A549 (cell line): ENCODE data around the gene ATF7IP. TPM values are rescaled to one million over a fixed set of nuclear protein-coding genes. Genes with fewer than 3 reads are reported as not detected.
"Not testable (repeated sequence)": the region's sequence is repeated elsewhere in the genome, so short reads cannot be mapped to it uniquely, and the experiment has no call there.

ENCODE experiments used
- ATAC-seq, 2 experiments: fragments of 200-7000 bp in 1 of 2; fragments of >200 bp in 1 of 2; cut with Nextera tagmentation in 1 of 2; cut with Tn5 transposase in 1 of 2; 3 replicates each; pipeline versions ENCODE4 v1.8.0 to v1.9.1; 2018 to 2020; ENCODE audit warnings: mild to moderate bottlenecking in 1 of 2, moderate library complexity in 1 of 2
- CTCF ChIA-PET: fragments of 300-600 bp; sonication (Branson Sonifier 250); formaldehyde crosslinking; extraction: SDS; loops from one replicate; lab custom pipeline; 2021; ENCODE audit warnings: antibody characterized with exemption, inconsistent platforms; lab: Yijun Ruan, JAX
- POLR2A ChIA-PET: fragments of 350-600 bp; formaldehyde crosslinking; extraction: SDS; loops from one replicate; lab custom pipeline; 2021; ENCODE audit warnings: antibody characterized with exemption, inconsistent platforms; lab: Yijun Ruan, JAX
- DNase-seq, 2 experiments: peaks; one replicate each; pipeline versions ENCODE4 v3.0.0 to v3.0.0-alpha.2; 2011 to 2016; ENCODE audit warnings: low read depth in 1 of 2, low spot score in 1 of 2
- FAIRE-seq: peaks from 2 replicates; lab custom pipeline; 2011; peaks lifted over from hg19 to GRCh38; lab: Jason Lieb, UNC
- H3K27ac ChIP-seq, 2 experiments: fragments of >200 bp; sonication (Bioruptor Twin); formaldehyde crosslinking; 3 replicates each; pipeline ENCODE4 v1.5.1; 2016 to 2017
- H3K4me1 ChIP-seq: fragments of >200 bp; sonication (Bioruptor Twin); formaldehyde crosslinking; 3 replicates; pipeline ENCODE4 v1.6.1; 2016
- H3K4me2 ChIP-seq: fragments of >200 bp; sonication (Bioruptor Twin); formaldehyde crosslinking; 3 replicates; pipeline ENCODE4 v1.6.1; 2016
- H3K4me3 ChIP-seq: fragments of >200 bp; sonication (Bioruptor Twin); formaldehyde crosslinking; 3 replicates; pipeline ENCODE4 v1.5.1; 2016
- H3K9me3 ChIP-seq: fragments of >200 bp; sonication (Bioruptor Twin); formaldehyde crosslinking; 3 replicates; pipeline ENCODE4 v1.6.1; 2016
- ESRRA ChIP-seq: fragments of 150-350 bp; IDR thresholded peaks from 2 replicates; pipeline ENCODE4 v1.6.1; 2014; ENCODE audit warnings: mild to moderate bottlenecking, low read length, borderline replicate concordance
- HEYL ChIP-seq: fragments of 250-450 bp; sonication (Bioruptor Pico); IDR thresholded peaks from 2 replicates; pipeline ENCODE4 v1.8.0; 2021; ENCODE audit warnings: mild to moderate bottlenecking, moderate library complexity
- HOXB13 ChIP-seq: fragments of 250-450 bp; sonication (Bioruptor Pico); IDR thresholded peaks from 2 replicates; pipeline ENCODE4 v1.5.0; 2020; ENCODE audit warnings: low read depth, mild to moderate bottlenecking, moderate library complexity
- HOXB5 ChIP-seq: fragments of 250-450 bp; sonication (Bioruptor Pico); IDR thresholded peaks from 2 replicates; pipeline ENCODE4 v1.5.0; 2020; ENCODE audit warnings: mild to moderate bottlenecking, moderate library complexity
- JUN ChIP-seq, 2 experiments: fragments of >200 bp; sonication (Bioruptor Twin); formaldehyde crosslinking; IDR thresholded peaks; 2 replicates in 1 of 2; 3 replicates in 1 of 2; pipeline ENCODE4 v1.6.1; 2016 to 2017
- JUNB ChIP-seq: fragments of >200 bp; sonication (Bioruptor Twin); formaldehyde crosslinking; IDR thresholded peaks from 2 replicates; pipeline ENCODE4 v1.6.1; 2016
- MAFK ChIP-seq: fragments of 450-650 bp; IDR thresholded peaks from 2 replicates; pipeline ENCODE4 v1.6.1; 2014; ENCODE audit not compliant: partially characterized antibody
- NPAS2 ChIP-seq: fragments of 250-450 bp; sonication (Bioruptor Pico); IDR thresholded peaks from 2 replicates; pipeline ENCODE4 v1.8.0; 2022; ENCODE audit warnings: mild to moderate bottlenecking, moderate library complexity, borderline replicate concordance
- POLR2AphosphoS2 ChIP-seq: conservative IDR thresholded peaks from 2 replicates; pipeline ENCODE4 v1.6.1; 2012; ENCODE audit warnings: low read length, improper control_type of control experiment, inconsistent platforms
- RARB ChIP-seq: fragments of 250-450 bp; sonication (Bioruptor Pico); IDR thresholded peaks from 2 replicates; pipeline ENCODE4 v1.8.0; 2021; ENCODE audit warnings: mild to moderate bottlenecking, moderate library complexity
- RFX5 ChIP-seq: fragments of 450-650 bp; IDR thresholded peaks from 2 replicates; pipeline ENCODE4 v1.7.1; 2014; ENCODE audit warnings: antibody characterized with exemption, mild to moderate bottlenecking, moderate library complexity
- RNF2 ChIP-seq: fragments of 200-600 bp; sonication (generic); IDR thresholded peaks from 2 replicates; pipeline ENCODE4 v1.6.1; 2016; ENCODE audit warnings: low read depth, mild to moderate bottlenecking, antibody characterized with exemption, moderate library complexity, borderline replicate concordance
- TP53 ChIP-seq: fragments of 250-450 bp; sonication (Bioruptor Pico); IDR thresholded peaks from 2 replicates; pipeline ENCODE4 v1.5.0; 2021; ENCODE audit warnings: mild to moderate bottlenecking, moderate library complexity
- ZC3H11A ChIP-seq: fragments of 450-650 bp; IDR thresholded peaks from 2 replicates; pipeline ENCODE4 v1.6.1; 2014; ENCODE audit warnings: antibody characterized with exemption, mild to moderate bottlenecking
- ZNF302 ChIP-seq: fragments of 250-450 bp; sonication (Bioruptor Pico); IDR thresholded peaks from 2 replicates; pipeline ENCODE4 v1.9.0; 2021; ENCODE audit warnings: inconsistent platforms, mild to moderate bottlenecking, moderate library complexity
- WGBS: methylation state at CpG from one replicate; pipeline ENCODE4 v1.1.6; 2017; ENCODE audit errors: missing lambda C conversion rate; 5-methylcytosine and 5-hydroxymethylcytosine counted together
- polyA plus RNA-seq, 4 experiments: library from polyadenylated mRNA; depleted of rRNA in 3 of 4; stranded (reverse); fragments of >200 nt; fragmentation: RNase III in 1 of 4; extraction: RNeasy Plus Mini Kit Qiagen cat#74134 plus additional on column Dnase treatment in 1 of 4; gene quantifications; 2 replicates in 3 of 4; 3 replicates in 1 of 4; pipeline ENCODE4 v1.2.3, GENCODE V29; 2011 to 2017
- TF ChIP-seq, protein P1 (sequence below): fragments of 200-600 bp; sonication (generic); IDR thresholded peaks from 2 replicates; pipeline ENCODE4 v1.6.1; 2016; ENCODE audit warnings: antibody characterized with exemption, mild to moderate bottlenecking, moderate library complexity
- TF ChIP-seq, protein P2 (sequence below): IDR thresholded peaks from 2 replicates; pipeline ENCODE4 v1.6.1; 2012
- TF ChIP-seq, protein P3 (sequence below): fragments of 250-450 bp; sonication (Bioruptor Pico); IDR thresholded peaks from 2 replicates; pipeline ENCODE4 v1.5.0; 2020; ENCODE audit warnings: low read depth, mild to moderate bottlenecking, moderate library complexity
- TF ChIP-seq, protein P4 (sequence below): fragments of 450-650 bp; IDR thresholded peaks from 2 replicates; pipeline ENCODE4 v1.6.1; 2014; ENCODE audit warnings: antibody characterized with exemption

The ATF7IP gene
- polyA plus RNA-seq, 2 of the 4 experiments (the other 2 are of a cell fraction) = 5.6 to 14.2 TPM

DNA sequence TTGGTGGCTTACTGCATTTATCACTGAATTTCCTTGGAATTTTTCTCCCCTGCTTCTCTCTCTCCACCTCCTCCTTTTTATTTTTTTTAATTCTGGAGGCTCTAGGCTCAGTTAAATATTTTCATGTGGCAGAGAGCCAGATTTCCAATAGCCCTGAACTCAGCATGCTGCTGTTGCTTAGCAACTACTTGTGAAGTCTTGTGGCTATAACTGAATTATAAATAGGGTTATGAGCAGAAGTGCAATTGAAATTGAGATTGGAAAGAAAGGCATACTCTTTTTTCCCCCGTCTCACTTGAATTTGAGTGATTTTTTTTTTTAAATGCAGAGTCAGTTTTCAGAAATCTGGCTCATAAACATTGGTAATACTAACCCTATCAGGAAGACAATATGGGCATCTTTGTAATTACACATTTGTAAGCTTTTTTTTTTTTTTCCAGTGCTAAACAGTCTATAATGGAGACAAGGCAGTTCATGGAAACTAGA is 38.3 kb downstream of the ATF7IP start:
- Histone ChIP-seq H3K9me3 (peaks cover 17% of the 10 kb centered on the region; the same call in 2 of the 3 replicates), H3K4me2 (peak overlapping the region; percentile 57), H3K27ac (peak overlapping the region in 1 of 2 experiments; percentile 53; a peak in 2 of 6 replicates), H3K4me1 (peaks cover 11% of the 10 kb centered on the region), H3K4me3 (no peak overlapping the region)
- ATAC-seq (peak in 1 of 2 experiments; percentile 63; a peak in 3 of 6 replicates), DNase-seq (peak in 1 of 2 experiments; percentile 30), FAIRE-seq (no peak)
- WGBS = 71% methylated on average over 1 of the region's 1 CpG
- ChIA-PET CTCF (no interaction called here), POLR2A (no interaction called here)
- TF ChIP-seq, protein P1, sequence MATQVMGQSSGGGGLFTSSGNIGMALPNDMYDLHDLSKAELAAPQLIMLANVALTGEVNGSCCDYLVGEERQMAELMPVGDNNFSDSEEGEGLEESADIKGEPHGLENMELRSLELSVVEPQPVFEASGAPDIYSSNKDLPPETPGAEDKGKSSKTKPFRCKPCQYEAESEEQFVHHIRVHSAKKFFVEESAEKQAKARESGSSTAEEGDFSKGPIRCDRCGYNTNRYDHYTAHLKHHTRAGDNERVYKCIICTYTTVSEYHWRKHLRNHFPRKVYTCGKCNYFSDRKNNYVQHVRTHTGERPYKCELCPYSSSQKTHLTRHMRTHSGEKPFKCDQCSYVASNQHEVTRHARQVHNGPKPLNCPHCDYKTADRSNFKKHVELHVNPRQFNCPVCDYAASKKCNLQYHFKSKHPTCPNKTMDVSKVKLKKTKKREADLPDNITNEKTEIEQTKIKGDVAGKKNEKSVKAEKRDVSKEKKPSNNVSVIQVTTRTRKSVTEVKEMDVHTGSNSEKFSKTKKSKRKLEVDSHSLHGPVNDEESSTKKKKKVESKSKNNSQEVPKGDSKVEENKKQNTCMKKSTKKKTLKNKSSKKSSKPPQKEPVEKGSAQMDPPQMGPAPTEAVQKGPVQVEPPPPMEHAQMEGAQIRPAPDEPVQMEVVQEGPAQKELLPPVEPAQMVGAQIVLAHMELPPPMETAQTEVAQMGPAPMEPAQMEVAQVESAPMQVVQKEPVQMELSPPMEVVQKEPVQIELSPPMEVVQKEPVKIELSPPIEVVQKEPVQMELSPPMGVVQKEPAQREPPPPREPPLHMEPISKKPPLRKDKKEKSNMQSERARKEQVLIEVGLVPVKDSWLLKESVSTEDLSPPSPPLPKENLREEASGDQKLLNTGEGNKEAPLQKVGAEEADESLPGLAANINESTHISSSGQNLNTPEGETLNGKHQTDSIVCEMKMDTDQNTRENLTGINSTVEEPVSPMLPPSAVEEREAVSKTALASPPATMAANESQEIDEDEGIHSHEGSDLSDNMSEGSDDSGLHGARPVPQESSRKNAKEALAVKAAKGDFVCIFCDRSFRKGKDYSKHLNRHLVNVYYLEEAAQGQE = no peak
- no peak for TF ChIP-seq JUNB
- TF ChIP-seq ZNF302 (CRISPR knock-in tag) = no peak
- no peak for TF ChIP-seq HOXB5
- TF ChIP-seq NPAS2 (CRISPR knock-in tag) = no peak
- TF ChIP-seq RARB = no peak
- TF ChIP-seq HOXB13 (CRISPR knock-in tag) = no peak
- TF ChIP-seq HEYL = no peak
- TF ChIP-seq POLR2AphosphoS2 = no peak

DNA sequence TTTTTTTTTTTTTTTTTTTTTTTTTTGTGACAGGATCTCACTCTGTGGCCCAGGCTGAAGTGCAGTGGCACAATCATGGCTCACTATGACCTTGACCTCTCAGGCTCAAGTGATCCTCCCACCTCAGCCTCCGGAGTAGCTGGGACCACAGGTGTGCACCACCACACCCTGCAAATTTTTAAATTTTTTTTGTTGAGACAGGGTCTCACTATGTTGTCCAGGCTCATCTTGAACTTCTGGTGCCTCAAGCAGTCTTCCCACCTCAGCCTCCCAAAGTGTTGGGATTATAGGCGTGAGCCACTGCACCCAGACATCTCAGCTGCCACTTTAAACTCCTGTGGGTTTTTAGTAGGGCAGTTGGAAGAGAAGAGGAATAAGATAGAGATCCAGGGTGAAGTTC is 39.9 kb downstream of the ATF7IP start:
- 91% methylated on average over 2 of the region's 2 CpGs for WGBS
- POLR2A ChIA-PET, FAIRE-seq: not testable (repeated sequence)

DNA sequence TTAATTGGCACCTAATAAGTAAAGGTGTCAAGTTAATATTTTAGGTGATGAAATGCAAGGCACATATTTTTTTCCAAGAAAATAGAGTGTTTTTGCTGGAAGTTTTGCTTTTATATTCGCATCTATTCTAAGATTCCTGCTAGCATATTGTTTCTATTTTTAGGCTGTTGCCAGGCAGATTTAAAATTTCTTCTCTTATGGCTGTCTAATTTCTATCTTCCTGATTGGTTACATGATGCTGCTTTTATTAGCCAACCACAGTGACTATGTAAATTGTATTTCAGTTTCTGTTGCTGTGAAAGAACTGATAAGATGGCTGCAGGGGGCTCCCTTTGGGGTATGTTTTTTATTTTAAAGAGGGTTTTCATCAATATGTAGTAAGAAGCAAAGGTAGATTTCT is 42.7 kb downstream of the ATF7IP start:
- H3K9me3 ChIP-seq = peaks cover 13% of the 10 kb centered on the region
- DNase-seq = peak in 1 of 2 experiments; percentile 31
- peaks cover 9% of the 10 kb centered on the region for H3K4me1 ChIP-seq
- TF ChIP-seq, protein P2, sequence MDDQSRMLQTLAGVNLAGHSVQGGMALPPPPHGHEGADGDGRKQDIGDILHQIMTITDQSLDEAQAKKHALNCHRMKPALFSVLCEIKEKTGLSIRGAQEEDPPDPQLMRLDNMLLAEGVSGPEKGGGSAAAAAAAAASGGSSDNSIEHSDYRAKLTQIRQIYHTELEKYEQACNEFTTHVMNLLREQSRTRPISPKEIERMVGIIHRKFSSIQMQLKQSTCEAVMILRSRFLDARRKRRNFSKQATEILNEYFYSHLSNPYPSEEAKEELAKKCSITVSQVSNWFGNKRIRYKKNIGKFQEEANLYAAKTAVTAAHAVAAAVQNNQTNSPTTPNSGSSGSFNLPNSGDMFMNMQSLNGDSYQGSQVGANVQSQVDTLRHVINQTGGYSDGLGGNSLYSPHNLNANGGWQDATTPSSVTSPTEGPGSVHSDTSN = no peak
- TF ChIP-seq RFX5 = peak; percentile 90
- TF ChIP-seq, all 56 proteins: peak for 1
- ChIA-PET POLR2A (no interaction called here), CTCF (no interaction called here)
- FAIRE-seq (no peak), ATAC-seq (no peak)
- H3K4me3 ChIP-seq = no peak overlapping the region
- 98% methylated on average over 1 of the region's 1 CpG for WGBS
- H3K27ac ChIP-seq = no peak overlapping the region
- H3K4me2 ChIP-seq = no peak overlapping the region

More for the DNA sequence above, 39.9 kb downstream of the ATF7IP start:
- DNase-seq, ATAC-seq, H3K4me3 ChIP-seq, H3K9me3 ChIP-seq, CTCF ChIA-PET, H3K4me2 ChIP-seq, H3K27ac ChIP-seq: not testable (repeated sequence)
- H3K4me1 ChIP-seq = peaks cover 11% of the 10 kb centered on the region

DNA sequence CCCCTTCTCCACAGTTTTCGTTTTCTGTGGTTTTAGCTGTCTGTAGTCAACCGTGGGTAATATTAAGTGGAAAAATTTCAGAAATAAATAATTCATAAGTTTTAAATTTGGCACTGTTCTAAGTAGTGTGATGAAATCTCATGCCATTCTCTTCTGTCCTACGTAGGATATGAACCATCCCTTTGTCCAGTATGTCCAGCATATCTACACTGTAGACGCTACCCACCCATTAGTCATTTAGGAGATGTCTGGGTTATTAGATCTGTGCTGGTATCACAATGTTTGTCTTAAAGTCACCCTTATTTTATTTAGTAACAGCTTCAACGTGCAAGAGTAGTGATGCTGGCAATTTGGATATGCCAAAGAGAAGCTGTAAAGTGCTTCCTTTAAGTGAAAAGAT is 44.7 kb downstream of the ATF7IP start:
- 79% methylated on average over 5 of the region's 5 CpGs for WGBS

More for the DNA sequence above, 44.7 kb downstream of the ATF7IP start:
- CTCF ChIA-PET = no interaction called here
- DNase-seq (no peak), FAIRE-seq (no peak), ATAC-seq (no peak)
- POLR2A ChIA-PET = no interaction called here
- Histone ChIP-seq H3K4me2 (no peak overlapping the region), H3K4me1 (no peaks in the 10 kb centered on the region), H3K4me3 (no peak overlapping the region), H3K27ac (no peak overlapping the region), H3K9me3 (peaks cover 13% of the 10 kb centered on the region)
- TF ChIP-seq HOXB5 (no peak), JUN (IDR thresholded peaks at IDR 0.05) (no peak), MAFK (no peak), TP53 (CRISPR knock-in tag) (no peak), RFX5 (no peak), ESRRA (no peak), RNF2 (no peak), ZC3H11A (no peak)
- TF ChIP-seq, protein P3, sequence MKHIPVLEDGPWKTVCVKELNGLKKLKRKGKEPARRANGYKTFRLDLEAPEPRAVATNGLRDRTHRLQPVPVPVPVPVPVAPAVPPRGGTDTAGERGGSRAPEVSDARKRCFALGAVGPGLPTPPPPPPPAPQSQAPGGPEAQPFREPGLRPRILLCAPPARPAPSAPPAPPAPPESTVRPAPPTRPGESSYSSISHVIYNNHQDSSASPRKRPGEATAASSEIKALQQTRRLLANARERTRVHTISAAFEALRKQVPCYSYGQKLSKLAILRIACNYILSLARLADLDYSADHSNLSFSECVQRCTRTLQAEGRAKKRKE (CRISPR knock-in tag) = no peak
- TF ChIP-seq, protein P4, sequence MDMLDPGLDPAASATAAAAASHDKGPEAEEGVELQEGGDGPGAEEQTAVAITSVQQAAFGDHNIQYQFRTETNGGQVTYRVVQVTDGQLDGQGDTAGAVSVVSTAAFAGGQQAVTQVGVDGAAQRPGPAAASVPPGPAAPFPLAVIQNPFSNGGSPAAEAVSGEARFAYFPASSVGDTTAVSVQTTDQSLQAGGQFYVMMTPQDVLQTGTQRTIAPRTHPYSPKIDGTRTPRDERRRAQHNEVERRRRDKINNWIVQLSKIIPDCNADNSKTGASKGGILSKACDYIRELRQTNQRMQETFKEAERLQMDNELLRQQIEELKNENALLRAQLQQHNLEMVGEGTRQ = no peak
